T-helper 1 cell (primary cell): ENCODE measurements around the gene NDP.

Source experiments
- DNase-seq, 5 donors: peaks; one replicate each; pipeline ENCODE4 v3.0.0-alpha.2; 2012 to 2020
- total RNA-seq, 4 donors: gene quantifications; one replicate each; lab custom pipeline; 2026; lab: John Stamatoyannopoulos, UW

NDP gene
- total RNA-seq: 0 reads per million in 4 donors

GRCh38 chrX:43973249-43974099 is at the start of gene NDP:
NDP (minus strand) TSS chrX:43973390; CDS start chrX:43958645, 14,745 bp downstream.
- no peak for DNase-seq

GRCh38 chrX:44022964-44023363 is 49.8 kb upstream of the NDP start:
- DNase-seq: no peak

- no peak for DNase-seq
Observed at GRCh38 chrX:44020693-44021092, 47.5 kb upstream of the NDP start.

GRCh38 chrX:44019911-44020310 is 46.7 kb upstream of the NDP start:
- no peak for DNase-seq

GRCh38 chrX:44017676-44018075 is 44.5 kb upstream of the NDP start:
- DNase-seq: no peak

- DNase-seq: no peak
Observed at GRCh38 chrX:44016906-44017305, 43.7 kb upstream of the NDP start.

- DNase-seq: peak in 2 of 5 donors; percentile 11 to 53
Observed at GRCh38 chrX:44012484-44013096, 39.4 kb upstream of the NDP start.

- DNase-seq: no peak
Observed at GRCh38 chrX:44011506-44011905, 38.3 kb upstream of the NDP start.

- DNase-seq: no peak
Observed at GRCh38 chrX:44010626-44011025, 37.4 kb upstream of the NDP start.

- DNase-seq: no peak
Observed at GRCh38 chrX:44006081-44006480, 32.9 kb upstream of the NDP start.

GRCh38 chrX:44003975-44004374 is 30.8 kb upstream of the NDP start:
- DNase-seq: no peak

- DNase-seq: no peak
Observed at GRCh38 chrX:44002567-44002966, 29.4 kb upstream of the NDP start.

GRCh38 chrX:43998374-43998773 is 25.2 kb upstream of the NDP start:
- DNase-seq: no peak

GRCh38 chrX:43996491-43996890 is 23.3 kb upstream of the NDP start:
- DNase-seq: no peak

GRCh38 chrX:43986083-43986482 is 12.9 kb upstream of the NDP start:
- no peak for DNase-seq

- no peak for DNase-seq
Observed at GRCh38 chrX:43985511-43985910, 12.3 kb upstream of the NDP start.

GRCh38 chrX:43978226-43978625 is 5.0 kb upstream of the NDP start:
- DNase-seq: no peak

- no peak for DNase-seq
Observed at GRCh38 chrX:43976205-43976604, 3.0 kb upstream of the NDP start.

- no peak for DNase-seq
Observed at GRCh38 chrX:43975796-43976195, 2.6 kb upstream of the NDP start.

- DNase-seq: no peak
Observed at GRCh38 chrX:43974741-43975465, 1.7 kb upstream of the NDP start.

- no peak for DNase-seq
Observed at GRCh38 chrX:43974100-43974475, 898 bp upstream of the NDP start.

- no peak for DNase-seq
Observed at GRCh38 chrX:43971966-43972961, 926 bp downstream of the NDP start.
